K562 (cell line): ENCODE data around the gene CTNS.

ENCODE experiments used
- ATF6 ChIP-seq: sonication (generic); formaldehyde crosslinking; IDR thresholded peaks from 2 replicates; pipeline ENCODE4 v1.4.0; 2020; ENCODE audit warnings: mild to moderate bottlenecking, missing genetic modification reagents
- CHD2 ChIP-seq: IDR thresholded peaks from 2 replicates; pipeline ENCODE4 v1.6.1; 2011; ENCODE audit warnings: low read depth, low read length
- EZH2 ChIP-seq: IDR thresholded peaks from 2 replicates; pipeline ENCODE4 v1.6.1; 2012; ENCODE audit warnings: low read depth, mild to moderate bottlenecking, inconsistent platforms, low read length, borderline replicate concordance
- NR1H2 ChIP-seq: sonication (generic); formaldehyde crosslinking; IDR thresholded peaks from 2 replicates; pipeline ENCODE4 v1.4.0; 2020; ENCODE audit warnings: mild to moderate bottlenecking, missing genetic modification reagents
- ZFX ChIP-seq: sonication (generic); formaldehyde crosslinking; IDR thresholded peaks from 2 replicates; pipeline ENCODE4 v1.8.0; 2022; ENCODE audit warnings: mild to moderate bottlenecking, missing genetic modification reagents, moderate library complexity
- ZNF766 ChIP-seq: fragments of 200-800 bp; sonication (Bioruptor generic); conservative IDR thresholded peaks from 2 replicates; pipeline ENCODE4 v1.6.1; 2016; ENCODE audit warnings: missing genetic modification characterization, missing compliant biosample characterization

DNA sequence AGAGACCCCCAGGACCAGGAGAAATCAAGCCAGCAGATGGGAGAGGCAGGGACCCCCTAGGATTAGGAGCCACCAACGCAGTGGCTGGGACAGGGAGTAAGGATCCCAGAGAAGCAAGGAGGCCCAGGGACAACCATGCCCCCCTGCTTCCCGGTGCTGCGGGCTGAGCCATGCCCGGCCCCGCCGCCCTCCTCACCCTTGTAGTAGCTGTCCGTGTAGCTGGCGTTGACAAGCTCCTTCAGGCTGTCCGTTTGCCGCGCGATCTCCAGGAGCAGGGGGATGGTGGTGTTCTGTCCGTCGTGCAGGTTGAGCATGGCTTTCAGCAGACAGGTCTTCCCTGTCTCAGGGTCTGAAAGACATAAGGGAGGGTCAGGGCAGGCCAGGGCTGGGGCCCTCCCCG, 45.8 kb upstream of the CTNS start:
- no peak for TF ChIP-seq EZH2
- TF ChIP-seq NR1H2, result no peak
- no peak for TF ChIP-seq ZFX (CRISPR knock-in tag)
- TF ChIP-seq CHD2, result no peak
- no peak for TF ChIP-seq ATF6 (CRISPR knock-in tag)
- TF ChIP-seq ZNF766, result no peak
